ENCODE measurements around the gene LINGO3.

Gene LINGO3

DNA sequence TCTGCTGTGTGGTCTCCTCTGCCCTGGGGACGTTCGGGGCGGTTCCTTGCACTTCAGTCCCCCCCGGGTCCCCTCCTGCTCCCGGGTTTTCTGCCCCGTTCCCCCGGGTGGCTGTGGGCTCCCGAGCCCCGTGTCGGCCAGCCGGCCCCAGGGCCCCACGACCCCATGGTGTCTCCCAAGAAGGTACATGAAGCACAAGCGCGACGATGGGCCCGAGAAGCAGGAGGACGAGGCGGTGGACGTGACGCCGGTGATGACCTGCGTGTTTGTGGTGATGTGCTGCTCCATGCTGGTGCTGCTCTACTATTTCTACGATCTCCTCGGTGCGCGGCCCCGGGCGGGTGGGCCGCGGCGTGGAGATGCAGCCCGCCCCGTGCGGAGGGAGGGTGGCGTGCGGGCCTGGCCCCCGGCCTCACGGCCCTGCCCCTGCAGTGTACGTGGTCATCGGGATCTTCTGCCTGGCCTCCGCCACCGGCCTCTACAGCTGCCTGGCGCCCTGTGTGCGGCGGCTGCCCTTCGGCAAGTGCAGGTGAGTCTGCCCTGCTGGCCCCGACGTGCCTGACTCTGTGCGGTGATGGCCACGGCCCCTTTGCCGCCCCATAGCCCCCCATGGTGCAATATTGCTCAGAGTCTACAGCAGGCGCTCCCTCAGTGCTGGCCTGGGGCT, 31.8 kb upstream of the LINGO3 start:
- DNase-seq, result no peak

DNA sequence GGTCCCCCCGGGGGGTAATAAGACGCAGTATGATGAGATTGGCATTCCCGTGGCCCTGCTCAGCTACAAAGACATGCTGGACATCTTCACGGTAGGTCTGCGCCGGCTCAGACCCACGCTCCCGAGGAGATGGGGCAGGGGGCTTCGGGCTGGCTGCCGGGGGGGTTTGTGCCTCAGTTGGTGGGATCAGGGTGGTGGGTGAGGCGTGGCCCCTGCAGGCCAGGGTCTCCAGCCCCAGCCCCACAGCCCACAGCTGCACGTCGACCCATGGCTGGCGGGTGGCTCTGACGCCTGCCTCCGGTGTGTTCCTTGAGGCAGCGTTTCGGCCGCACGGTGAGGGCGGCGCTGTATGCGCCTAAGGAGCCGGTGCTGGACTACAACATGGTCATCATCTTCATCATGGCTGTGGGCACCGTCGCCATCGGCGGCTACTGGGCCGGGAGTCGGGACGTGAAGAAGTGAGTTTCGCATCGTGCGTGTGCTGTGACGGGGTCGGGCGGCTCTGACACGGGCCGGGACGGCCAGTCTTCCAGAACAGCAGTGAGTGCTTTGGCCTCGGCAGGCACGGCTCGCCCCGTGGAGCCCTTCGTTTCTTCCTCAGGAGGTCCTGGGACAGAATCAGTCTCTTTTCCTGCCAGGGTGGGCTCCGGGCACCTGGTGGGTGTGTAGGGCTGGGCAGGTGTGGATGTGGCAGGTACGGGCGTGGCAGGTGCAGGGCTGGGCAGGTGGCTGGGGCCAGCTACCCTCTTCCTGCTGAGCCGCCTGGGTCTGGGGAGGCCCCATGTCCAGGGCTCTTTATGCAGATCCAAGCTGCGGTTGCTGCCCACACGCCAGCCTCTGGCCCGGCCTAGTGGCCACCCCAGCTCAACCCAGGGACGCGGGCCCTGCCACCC, 31.0 kb upstream of the LINGO3 start:
- DNase-seq, result no peak

DNA sequence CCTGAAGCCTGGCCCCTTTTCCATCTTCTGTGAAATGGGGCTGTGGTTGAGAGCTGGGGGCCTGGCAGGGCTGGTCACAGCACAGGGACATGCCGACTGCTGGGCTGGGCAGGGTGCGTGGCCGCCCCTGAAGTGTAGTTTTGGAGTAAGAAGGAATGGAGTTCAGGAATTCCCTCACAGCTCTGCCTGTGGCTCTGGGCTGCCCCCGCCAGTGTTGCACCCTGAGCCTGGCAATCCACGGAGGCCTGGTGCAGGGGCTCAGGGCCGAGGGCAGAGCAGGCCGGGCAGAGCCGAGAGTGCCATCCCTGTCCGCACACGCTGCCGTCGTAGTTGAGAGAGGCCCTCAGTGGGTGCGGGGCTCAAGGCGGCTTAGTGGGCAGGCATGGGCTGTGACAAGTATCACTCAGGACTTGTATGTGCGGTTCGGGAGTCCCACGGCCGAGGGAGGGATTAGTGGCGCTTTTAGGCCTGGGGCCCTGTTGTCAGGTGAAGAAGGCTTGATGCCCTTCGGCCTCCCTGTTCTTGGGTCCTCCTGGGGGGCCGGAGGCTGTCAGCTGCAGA, 30.2 kb upstream of the LINGO3 start:
- no peak for DNase-seq

DNA sequence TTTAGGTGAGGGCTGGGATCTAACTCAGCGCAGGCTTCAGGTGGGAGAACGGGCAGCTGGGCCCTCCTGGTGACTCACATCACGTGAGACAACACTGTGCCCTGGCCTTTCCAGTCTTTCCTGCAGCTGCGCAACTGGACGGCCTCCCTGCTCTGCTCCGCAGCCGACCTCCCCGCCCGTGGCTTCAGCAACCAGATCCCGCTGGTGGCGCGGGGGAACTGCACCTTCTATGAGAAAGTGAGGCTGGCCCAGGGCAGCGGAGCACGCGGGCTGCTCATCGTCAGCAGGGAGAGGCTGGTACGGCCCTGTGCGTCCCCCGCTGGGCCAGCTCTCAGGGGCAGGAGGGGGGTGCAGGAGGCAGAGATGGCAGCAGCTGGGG, 29.4 kb upstream of the LINGO3 start:
- peak; percentile 78 for DNase-seq

DNA sequence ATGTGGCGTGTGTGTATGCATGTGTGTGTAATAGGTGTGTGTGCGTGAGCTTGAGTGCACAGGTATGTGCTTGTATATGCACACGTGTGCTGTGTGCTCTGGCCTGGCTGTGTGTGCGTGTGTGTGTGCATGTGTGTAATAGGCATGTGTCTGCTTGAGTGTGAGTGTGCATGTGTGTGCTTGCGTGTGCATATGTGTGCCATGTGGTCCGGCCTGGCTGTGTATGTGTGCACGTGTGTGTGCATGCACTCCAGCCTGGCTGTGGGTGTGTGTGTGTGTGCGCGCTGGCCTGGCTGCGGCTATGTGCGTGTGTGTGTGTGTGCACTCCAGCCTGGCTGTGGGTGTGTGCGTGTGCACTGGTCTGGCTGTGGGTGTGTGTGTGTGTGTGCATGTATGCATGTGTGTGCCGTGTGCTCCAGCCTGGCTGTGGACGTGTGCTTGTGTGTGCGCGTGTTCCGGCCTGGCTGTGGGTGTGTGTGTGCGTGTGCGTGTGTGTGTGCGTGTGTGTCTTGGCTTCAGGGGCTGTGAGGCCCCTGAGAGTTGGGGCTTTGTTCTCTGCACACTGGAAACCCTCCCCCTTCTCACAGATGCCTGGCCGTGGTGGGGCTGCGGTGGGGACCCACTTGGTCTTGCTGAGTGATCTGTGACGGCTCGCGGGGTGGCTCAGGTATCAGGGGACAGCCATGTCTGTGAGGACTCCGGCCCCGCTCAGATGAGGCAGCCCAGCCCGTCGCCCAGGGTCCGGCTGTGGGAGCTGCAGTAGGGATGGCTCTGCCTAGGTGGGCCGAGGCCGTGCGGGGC, 28.8 kb upstream of the LINGO3 start:
- DNase-seq, result no peak

DNA sequence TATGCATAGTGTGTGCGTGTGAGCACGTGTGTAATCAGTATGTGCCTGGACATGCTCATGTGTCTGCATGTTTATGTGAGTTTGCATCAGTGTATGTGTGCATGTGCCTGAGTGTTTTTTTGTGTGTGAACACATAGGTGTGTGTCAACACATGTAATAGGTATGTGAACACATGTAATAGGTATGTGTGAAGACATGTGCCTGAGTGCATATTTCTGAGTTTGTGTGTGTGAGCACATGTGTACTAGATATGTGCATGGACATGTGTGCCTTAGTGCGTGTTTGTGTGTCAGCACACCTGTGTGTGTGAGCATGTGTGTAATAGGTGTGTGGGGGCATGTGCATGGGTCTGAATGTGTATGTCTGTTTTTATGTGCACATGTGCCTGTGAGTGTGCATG, 27.9 kb upstream of the LINGO3 start:
- DNase-seq, result no peak

DNA sequence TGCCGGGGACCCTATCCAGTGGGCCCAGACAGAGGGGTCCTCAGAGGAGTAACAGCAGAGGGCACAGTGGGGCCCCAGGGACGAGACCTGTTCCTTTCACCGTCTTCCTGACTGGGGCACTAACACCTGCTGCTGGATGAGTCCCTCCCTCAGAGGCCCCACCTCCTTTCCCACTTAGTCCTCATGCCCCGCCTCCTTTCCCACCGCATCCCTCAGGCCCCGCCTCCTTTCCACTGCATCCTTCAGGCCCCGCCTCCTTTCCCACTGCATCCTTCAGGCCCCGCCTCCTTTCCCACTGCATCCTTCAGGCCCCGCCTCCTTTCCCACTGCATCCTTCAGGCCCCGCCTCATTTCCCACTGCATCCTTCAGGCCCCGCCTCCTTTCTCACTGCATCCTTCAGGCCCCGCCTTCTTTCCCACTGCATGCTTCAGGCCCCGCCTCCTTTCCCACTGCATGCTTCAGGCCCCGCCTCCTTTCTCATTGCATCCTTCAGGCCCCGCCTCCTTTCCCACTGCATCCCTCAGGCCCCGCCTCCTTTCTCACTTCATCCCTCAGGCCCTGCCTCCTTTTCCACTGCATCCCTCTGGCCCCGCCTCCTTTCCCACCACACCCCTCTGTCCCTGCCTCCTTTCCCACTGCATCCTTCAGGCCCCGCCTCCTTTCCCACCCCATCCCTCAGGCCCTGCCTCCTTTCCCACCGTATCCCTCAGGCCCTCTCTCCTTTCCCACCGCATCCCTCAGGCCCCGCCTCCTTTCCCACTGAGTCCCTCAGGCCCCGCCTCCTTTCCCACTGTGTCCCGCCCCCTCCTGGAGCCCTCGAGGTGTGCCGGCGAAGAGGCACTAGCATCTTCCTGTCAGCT, 27.3 kb upstream of the LINGO3 start:
- DNase-seq, result no peak

DNA sequence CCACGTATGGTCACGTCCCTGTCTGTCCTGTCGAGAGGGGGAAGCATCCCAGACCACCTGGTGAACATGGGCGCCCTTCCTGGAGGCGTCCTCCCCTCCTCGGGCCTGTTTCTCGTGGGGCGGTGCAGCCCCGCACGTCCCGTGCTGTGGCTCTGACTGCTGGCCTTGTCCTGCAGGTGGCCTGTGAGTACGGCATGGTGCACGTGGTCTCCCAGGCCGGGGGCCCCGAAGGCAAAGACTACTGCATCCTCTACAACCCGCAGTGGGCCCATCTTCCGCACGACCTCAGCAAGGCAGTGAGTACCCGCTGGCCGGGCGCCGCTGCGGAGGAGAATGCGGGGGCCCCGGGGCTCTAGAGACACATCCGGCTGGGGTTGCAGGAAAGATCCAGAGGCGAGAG, 26.5 kb upstream of the LINGO3 start:
- no peak for DNase-seq

DNA sequence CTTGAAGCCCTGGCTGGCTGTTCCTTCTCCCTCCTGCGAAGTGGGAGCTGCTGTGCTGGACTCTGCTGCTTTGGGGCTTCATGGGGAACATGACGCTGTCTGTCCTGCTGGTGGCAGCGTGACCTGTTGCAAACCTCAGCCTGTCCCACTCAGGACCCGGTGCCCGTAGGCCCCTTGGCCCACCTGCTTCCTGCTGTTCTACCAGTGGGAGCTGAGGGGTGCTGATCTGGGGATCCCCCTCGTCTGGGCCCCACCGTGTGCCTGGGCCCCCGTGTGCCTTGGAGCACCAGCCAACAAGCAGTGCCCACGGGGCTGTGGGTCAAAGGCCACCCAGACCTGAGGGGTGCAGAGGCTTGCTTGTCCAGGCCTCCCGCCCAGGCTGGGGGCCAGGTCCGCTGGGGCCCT, 25.9 kb upstream of the LINGO3 start:
- DNase-seq, result no peak

DNA sequence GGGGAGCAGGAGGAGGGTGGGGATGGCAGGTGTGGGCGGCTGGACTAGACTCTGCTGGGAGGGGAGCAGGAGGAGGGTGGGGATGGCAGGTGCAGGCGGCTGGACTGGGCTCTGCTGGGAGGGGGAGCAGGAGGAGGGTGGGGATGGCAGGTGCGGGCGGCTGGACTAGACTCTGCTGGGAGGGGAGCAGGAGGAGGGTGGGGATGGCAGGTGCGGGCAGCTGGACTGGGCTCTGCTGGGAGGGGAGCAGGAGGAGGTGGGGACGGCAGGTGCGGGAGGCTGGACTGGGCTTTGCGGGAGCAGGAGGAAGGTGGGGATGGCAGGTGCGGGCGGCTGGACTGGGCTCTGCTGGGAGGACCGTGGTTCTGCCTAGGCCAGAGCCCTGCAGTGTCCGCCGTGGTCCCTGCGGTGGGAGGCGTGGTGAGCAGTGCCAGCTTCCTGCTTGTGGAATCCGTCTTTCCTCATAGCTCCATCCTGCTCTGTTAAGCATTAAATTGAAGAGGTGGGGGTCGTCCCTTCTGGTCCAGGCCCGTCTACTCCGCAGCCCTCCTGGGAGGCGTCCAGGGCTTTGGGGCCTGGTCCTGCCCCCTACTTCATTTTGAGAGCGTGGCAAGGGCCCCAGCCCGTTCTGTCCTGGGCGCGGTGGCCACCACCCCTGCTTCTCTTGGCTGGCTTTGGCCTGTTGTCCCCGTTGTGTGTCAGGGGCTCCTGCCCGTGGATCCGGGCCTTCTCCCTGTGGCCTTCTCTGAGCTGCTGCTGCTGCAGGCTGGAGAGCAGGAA, 25.3 kb upstream of the LINGO3 start:
- peak; percentile 69 for DNase-seq

DNA sequence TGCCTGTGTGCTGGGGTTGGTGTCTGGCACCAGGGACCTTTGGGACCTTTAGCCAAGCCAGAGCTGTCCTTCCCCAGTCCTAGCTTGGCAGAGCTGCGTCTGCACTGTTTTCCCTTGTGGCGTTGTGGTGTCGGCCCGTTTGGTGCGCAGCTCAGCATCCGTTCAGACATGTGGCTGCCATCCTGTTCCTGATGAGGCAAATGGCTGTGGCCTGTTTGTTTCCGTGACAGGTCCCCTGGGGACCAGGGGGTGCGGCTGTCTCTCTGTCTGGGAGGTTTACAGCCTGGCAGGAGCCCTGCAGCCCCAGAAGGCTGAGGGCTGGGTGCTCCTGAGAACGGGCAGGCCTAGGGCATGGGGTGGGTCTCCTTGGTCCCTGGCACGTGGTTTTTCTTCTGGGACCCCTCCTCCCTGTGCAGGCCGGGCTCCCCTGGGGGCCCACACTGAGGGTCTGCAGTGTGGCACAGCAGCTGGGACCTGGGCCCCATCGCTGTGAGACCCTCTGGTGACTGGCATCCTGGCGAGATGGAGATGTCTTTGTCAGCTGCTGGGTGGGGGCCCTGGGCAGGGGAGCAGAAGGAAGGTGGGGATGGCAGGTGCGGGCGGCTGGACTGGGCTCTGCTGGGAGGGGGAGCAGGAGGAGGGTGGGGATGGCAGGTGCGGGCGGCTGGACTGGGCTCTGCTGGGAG, 24.5 kb upstream of the LINGO3 start:
- peak; percentile 56 for DNase-seq

DNA sequence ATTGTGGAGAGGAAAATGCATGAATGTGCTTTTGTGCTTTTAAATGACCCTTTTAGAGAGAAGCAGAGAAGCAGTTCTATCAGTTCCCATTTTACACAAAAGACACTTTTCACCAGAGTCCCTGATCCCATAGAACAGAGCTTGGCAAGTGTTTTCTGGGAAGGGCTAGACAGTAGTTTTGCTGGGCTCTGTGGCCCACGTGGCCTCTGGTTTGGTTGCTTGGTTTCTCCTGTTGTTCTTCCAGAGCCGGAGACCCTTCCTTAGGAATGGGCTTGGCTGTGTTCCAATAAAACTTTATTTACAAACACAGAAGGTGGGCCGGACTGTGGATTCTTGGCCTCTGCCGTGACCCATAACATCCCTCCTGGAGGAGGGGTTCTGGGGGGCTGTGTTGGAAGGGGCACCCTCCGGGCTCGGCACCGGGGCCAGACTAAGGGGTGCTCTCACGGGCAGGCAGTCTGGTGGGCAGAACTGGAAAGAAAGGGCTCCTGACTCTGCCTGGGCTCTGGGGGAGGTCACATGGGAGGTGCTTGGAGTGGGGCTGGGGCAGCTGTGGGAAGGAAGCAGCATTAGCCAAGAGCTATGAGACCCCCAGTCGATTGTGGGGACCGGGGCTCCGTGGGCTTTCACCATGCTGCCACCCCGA, 23.8 kb upstream of the LINGO3 start:
- no peak for DNase-seq

DNA sequence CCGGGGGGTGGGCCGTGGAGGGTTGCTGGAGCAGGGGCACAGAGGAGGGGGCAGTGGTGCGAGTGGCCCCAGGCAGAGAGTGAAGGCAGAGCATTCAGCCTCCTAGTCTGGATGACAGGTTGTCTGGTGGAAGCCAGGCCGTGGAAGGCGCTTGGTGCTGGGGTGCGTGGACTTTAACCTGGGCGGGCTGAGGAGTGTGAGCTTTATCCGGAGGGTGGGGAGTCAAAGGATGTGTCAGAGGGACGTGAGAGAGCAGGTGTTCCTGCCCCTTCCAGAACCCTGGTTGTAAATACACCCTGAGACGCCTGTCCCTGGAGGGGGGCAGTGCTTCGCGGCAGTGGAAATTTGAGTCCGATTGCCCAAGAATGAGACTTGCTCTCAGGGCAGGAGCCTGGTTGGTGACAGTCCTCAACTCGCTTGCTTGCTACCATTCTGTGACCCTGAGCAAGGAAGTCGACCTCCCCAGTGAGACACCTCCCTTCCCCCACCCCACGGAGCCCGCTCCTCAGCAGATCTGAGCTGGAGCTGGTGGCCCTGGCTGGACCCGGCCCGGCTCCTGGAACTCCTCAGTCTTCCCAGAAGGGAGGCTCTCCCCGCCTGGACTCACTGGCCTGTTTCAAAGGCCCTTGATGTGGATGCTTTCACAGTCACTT, 22.8 kb upstream of the LINGO3 start:
- DNase-seq, result no peak

DNA sequence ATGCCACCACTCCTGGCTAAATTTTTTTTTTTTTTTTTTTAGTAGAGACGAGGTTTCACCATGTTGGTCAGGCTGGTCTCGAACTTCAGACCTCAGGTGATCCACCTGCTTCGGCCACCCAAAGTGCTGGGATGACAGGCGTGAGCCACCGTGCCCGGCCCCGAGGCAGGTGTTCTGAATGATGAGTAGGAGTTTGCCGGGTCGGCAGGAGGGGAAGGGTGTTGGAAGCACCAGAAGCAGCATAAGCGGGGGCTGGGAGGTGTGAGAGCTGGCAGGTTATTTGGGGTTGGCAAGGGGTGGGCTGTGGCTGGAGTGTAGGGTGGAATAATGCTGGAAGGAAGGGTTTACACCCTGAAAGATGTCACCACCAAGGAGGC, 22.3 kb upstream of the LINGO3 start:
- no peak for DNase-seq

DNA sequence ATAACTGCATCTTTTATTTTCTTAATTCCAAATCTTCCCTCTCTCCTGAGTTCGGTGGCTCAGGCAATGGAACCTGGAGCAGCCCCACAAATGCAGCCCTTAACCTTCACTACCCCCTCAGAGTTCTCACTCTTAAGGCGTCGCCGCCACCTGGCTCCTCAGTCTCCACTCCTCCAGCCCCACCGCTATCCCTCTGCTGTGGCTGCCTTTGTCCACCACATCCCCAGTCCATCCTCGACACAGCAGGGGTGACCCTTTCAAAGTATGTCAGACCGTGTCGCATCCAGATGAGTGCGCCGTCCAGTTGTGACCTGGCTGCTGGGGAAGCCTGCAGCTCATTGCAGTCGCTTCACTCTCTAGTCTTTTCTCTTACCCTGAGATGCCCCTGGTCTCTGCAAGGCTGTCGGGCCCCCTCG, 21.6 kb upstream of the LINGO3 start:
- DNase-seq, result no peak

DNA sequence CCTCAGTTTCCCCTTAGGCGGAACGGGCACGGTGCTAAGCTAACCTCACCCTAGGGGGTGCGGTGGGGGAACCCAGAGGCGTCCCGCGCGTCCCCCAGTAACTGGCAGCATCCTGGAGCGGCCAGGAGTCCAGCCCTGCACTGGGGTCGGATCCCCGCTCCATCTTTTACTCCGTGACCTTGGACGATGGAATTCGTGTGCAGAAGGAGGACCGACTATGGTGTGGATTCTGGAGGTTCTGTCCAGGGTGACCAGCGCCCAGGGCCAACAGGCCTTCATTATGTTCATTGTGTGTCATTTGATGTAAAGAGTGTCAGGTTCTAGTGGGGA, 21.2 kb upstream of the LINGO3 start:
- no peak for DNase-seq

DNA sequence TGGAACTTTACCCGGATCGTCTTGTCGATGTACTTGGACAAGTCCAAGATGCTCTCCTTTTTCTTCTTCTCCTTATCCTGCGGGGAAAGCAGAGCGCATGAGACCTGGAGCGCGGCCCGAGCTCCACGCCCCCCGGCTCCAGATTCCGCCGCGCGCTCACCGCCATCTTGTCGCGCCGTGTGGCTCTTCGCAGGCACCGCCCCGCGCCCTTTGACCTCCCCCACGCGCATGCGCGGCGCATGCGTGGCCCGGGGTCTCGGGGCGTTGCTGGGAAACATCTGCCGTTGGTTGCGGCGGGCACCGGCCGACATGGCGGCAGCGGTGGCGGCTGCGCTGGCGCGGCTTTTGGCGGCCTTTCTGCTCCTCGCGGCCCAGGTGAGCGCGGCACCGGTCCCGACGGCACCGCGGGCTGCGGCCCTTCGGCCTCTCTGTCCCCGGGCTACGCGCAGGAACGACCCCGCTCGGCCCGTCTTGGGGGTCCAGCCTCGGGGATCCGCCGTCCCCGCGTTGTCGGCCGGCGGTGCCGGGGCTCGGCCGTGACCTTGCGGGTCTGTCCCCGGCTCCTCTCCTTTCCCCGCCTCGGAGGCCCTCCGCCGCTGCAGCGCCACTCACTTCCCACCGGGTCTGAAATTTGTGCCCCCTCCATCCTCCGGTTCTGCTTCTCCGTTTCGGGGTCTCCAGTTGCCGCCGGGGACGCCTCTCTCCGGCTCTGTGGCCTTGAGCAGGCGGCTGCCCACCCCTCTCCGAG, 20.6 kb upstream of the LINGO3 start, which contains the start of the genes LSM7 and SPPL2B:
TSS of gene LSM7 (minus strand) at position 186 of the 748 bp plus-strand sequence. CDS start at position 166, 20 bp downstream.
TSS of gene SPPL2B (plus strand) at position 284 of the 748 bp plus-strand sequence. CDS start at position 310, 26 bp downstream.
- peak; percentile 94 for DNase-seq

DNA sequence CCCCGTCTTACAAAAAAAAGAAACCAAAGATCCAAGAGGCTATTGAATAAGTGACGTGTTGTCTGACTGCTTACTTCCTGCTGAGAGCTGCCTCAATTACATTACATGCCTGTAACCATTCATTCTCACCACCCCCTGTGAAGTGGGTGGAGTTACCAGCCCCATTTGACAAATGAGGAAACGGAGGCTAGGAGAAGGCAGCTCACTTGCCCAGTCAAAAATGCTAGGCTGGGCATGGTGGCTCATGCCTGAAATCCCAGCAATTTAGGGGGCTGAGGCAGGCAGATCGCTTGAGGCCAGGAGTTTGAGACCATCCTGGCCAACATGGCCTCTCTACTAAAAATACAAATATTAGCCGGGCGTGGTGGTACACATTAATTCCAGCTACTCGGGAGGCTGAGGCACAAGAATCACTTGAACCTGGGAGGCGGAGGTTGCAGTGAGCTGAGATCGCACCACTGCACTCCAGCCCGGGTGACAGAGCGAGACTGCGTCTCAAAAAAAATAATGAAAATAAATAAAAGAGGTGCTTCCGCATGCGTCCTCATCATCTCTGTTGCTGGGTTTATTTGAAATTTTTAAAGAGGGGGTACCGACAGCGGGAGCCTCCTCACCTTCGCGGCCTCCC, 19.9 kb upstream of the LINGO3 start:
- DNase-seq, result no peak

Measured in right hindlimb (tissue), 1 donor.